ENCODE results near the gene SORCS3. TPM values are rescaled to one million over a fixed set of nuclear protein-coding genes. Genes with fewer than 3 reads are reported as not detected.

Gene SORCS3
- total RNA-seq, 1 experiment from 2014 or later: not detected

- H3K9ac ChIP-seq (ENCODE audit: low read length): no peak overlapping the region
- ChIA-PET POLR2A (no interaction called here), RAD21 (ENCODE audit: low non-redundant PET in 1 of 2, low total read pairs in 2 of 2, uncharacterized antibody in 2 of 2, unreplicated experiment in 2 of 2) (no interaction called here), CTCF (interaction anchor here (1.6 kb wide), 1 partner anchor 10 kb away, joined by 3 read pairs; no protein-coding TSS in a partner anchor)
- no peaks in the 10 kb centered on the region for H3K9me2 ChIP-seq (ENCODE audit: insufficient read depth)
- no peak overlapping the region for H3K4me2 ChIP-seq (ENCODE audit: low read length)
- TF ChIP-seq ZNF274 (IDR thresholded peaks at IDR 0.05; ENCODE audit: low read depth, low read length): no peak
- TF ChIP-seq, protein P1, sequence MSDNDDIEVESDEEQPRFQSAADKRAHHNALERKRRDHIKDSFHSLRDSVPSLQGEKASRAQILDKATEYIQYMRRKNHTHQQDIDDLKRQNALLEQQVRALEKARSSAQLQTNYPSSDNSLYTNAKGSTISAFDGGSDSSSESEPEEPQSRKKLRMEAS (IDR thresholded peaks at IDR 0.05): no peak
- TF ChIP-seq FOSL1 (IDR thresholded peaks at IDR 0.05; ENCODE audit: low read depth): no peak
- TF ChIP-seq, protein P2, sequence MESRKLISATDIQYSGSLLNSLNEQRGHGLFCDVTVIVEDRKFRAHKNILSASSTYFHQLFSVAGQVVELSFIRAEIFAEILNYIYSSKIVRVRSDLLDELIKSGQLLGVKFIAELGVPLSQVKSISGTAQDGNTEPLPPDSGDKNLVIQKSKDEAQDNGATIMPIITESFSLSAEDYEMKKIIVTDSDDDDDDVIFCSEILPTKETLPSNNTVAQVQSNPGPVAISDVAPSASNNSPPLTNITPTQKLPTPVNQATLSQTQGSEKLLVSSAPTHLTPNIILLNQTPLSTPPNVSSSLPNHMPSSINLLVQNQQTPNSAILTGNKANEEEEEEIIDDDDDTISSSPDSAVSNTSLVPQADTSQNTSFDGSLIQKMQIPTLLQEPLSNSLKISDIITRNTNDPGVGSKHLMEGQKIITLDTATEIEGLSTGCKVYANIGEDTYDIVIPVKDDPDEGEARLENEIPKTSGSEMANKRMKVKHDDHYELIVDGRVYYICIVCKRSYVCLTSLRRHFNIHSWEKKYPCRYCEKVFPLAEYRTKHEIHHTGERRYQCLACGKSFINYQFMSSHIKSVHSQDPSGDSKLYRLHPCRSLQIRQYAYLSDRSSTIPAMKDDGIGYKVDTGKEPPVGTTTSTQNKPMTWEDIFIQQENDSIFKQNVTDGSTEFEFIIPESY (IDR thresholded peaks at IDR 0.05; ENCODE audit: extremely low read depth, insufficient replicate concordance, low read length): no peak
- TF ChIP-seq CTCF (IDR thresholded peaks at IDR 0.05 in 2 of 3, conservative IDR thresholded peaks at IDR 0.05 in 1 of 3; ENCODE audit: borderline replicate concordance in 1 of 3, insufficient read depth in 1 of 3, low read depth in 2 of 3, low read length in 2 of 3): no peak
- TF ChIP-seq ATF3 (IDR thresholded peaks at IDR 0.05): no peak
- no peak for TF ChIP-seq REST (IDR thresholded peaks at IDR 0.05; ENCODE audit: low read depth)
- no peak for TF ChIP-seq EZH2 (IDR thresholded peaks at IDR 0.05)
- TF ChIP-seq YY1 (IDR thresholded peaks at IDR 0.05; ENCODE audit: extremely low read depth, insufficient replicate concordance, low read depth, low read length): no peak
- ATAC-seq (no peak), DNase-seq (ENCODE audit: low read depth, low spot score) (no peak)
- H3K27ac ChIP-seq (ENCODE audit: low read depth, low read length): no peak overlapping the region
- no peaks in the 10 kb centered on the region for H4K20me1 ChIP-seq (ENCODE audit: insufficient read depth)
- intact Hi-C loops (cut with micrococcal nuclease): loop anchor here (2.0 kb wide), 1 partner anchor 274 kb away; no protein-coding TSS in a partner anchor
- H2AFZ ChIP-seq (ENCODE audit: low read depth, low read length, poor library complexity, severe bottlenecking): no peak overlapping the region
- no peak overlapping the region for H3K4me3 ChIP-seq (replicated peaks in 1 of 2; ENCODE audit: low read depth in 1 of 2, low read length in 2 of 2)
- no peaks in the 10 kb centered on the region for H3K9me3 ChIP-seq (ENCODE audit: control insufficient read depth in 1 of 2, insufficient read depth in 1 of 2, low read depth in 1 of 2, low read length in 2 of 2)
- no peaks in the 10 kb centered on the region for H3K36me3 ChIP-seq (ENCODE audit: control insufficient read depth in 1 of 2, insufficient read depth in 2 of 2, low read length in 2 of 2)
- no TSS peak for BruUV-seq (replicated peaks)
- H3K4me1 ChIP-seq (ENCODE audit: control insufficient read depth in 1 of 2, insufficient read depth in 2 of 2, low read length in 2 of 2): no peaks in the 10 kb centered on the region
- H3K79me2 ChIP-seq (ENCODE audit: insufficient read depth, low read length): no peaks in the 10 kb centered on the region
- H3K27me3 ChIP-seq (ENCODE audit: insufficient read depth, low read length): peaks cover 71% of the 10 kb centered on the region
These were observed 9.7 kb downstream of the SORCS3 start for GRCh38 chr10:104650635-104651331.
